ENCODE results near the gene CLK2. TPM values are rescaled to one million over a fixed set of nuclear protein-coding genes. Genes with fewer than 3 reads are reported as not detected.

The CLK2 gene
- total and polyA plus RNA-seq, 9 of the 15 experiments (the other 6 are each of a cell fraction or from before 2014, with no cell fraction given), result 13.5 to 81.4 (median 39.6) TPM

DNA sequence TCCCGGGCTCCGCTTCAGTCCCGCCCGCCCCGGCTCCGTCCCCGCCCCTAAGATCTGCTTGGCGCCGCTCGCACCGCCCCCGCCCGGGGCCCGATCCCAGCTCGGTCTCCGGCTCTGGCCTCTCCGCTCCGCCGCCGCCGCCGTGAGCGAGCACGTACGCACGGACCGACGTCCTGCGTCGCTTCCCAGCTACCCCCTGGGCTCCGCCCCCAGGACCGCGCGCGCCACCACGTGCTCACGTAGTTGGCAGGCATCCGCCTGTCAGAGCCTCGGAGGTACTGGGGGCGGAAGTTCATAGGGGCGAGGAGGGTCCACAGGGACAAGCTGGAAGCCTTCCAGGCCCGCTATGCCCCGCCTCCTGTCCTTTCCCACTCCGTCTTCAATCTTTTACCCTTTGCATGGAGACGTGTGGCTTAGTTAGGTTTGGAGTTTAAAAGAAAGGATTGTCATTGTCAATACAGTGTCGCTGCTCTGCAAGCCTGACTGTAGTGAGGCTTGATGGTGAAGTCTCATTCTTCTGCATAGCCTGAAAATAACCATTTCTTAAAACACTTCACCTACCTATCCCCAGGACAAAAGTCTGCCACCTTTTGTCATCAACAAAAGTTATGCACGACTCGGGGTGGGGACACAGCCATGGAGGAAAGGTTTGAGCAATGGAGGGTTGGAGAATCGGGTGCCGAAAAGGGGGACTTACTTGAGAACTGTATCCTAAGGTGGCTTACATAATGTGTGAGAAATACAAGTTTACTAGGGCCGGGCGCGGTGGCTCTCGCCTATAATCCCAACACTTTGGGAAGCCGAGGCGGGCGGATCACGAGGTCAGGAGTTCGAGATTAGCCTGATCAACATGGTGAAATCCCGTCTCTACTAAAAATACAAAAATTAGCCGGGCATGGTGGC lies at the start of gene CLK2 (continued):
- TF ChIP-seq, protein P1, sequence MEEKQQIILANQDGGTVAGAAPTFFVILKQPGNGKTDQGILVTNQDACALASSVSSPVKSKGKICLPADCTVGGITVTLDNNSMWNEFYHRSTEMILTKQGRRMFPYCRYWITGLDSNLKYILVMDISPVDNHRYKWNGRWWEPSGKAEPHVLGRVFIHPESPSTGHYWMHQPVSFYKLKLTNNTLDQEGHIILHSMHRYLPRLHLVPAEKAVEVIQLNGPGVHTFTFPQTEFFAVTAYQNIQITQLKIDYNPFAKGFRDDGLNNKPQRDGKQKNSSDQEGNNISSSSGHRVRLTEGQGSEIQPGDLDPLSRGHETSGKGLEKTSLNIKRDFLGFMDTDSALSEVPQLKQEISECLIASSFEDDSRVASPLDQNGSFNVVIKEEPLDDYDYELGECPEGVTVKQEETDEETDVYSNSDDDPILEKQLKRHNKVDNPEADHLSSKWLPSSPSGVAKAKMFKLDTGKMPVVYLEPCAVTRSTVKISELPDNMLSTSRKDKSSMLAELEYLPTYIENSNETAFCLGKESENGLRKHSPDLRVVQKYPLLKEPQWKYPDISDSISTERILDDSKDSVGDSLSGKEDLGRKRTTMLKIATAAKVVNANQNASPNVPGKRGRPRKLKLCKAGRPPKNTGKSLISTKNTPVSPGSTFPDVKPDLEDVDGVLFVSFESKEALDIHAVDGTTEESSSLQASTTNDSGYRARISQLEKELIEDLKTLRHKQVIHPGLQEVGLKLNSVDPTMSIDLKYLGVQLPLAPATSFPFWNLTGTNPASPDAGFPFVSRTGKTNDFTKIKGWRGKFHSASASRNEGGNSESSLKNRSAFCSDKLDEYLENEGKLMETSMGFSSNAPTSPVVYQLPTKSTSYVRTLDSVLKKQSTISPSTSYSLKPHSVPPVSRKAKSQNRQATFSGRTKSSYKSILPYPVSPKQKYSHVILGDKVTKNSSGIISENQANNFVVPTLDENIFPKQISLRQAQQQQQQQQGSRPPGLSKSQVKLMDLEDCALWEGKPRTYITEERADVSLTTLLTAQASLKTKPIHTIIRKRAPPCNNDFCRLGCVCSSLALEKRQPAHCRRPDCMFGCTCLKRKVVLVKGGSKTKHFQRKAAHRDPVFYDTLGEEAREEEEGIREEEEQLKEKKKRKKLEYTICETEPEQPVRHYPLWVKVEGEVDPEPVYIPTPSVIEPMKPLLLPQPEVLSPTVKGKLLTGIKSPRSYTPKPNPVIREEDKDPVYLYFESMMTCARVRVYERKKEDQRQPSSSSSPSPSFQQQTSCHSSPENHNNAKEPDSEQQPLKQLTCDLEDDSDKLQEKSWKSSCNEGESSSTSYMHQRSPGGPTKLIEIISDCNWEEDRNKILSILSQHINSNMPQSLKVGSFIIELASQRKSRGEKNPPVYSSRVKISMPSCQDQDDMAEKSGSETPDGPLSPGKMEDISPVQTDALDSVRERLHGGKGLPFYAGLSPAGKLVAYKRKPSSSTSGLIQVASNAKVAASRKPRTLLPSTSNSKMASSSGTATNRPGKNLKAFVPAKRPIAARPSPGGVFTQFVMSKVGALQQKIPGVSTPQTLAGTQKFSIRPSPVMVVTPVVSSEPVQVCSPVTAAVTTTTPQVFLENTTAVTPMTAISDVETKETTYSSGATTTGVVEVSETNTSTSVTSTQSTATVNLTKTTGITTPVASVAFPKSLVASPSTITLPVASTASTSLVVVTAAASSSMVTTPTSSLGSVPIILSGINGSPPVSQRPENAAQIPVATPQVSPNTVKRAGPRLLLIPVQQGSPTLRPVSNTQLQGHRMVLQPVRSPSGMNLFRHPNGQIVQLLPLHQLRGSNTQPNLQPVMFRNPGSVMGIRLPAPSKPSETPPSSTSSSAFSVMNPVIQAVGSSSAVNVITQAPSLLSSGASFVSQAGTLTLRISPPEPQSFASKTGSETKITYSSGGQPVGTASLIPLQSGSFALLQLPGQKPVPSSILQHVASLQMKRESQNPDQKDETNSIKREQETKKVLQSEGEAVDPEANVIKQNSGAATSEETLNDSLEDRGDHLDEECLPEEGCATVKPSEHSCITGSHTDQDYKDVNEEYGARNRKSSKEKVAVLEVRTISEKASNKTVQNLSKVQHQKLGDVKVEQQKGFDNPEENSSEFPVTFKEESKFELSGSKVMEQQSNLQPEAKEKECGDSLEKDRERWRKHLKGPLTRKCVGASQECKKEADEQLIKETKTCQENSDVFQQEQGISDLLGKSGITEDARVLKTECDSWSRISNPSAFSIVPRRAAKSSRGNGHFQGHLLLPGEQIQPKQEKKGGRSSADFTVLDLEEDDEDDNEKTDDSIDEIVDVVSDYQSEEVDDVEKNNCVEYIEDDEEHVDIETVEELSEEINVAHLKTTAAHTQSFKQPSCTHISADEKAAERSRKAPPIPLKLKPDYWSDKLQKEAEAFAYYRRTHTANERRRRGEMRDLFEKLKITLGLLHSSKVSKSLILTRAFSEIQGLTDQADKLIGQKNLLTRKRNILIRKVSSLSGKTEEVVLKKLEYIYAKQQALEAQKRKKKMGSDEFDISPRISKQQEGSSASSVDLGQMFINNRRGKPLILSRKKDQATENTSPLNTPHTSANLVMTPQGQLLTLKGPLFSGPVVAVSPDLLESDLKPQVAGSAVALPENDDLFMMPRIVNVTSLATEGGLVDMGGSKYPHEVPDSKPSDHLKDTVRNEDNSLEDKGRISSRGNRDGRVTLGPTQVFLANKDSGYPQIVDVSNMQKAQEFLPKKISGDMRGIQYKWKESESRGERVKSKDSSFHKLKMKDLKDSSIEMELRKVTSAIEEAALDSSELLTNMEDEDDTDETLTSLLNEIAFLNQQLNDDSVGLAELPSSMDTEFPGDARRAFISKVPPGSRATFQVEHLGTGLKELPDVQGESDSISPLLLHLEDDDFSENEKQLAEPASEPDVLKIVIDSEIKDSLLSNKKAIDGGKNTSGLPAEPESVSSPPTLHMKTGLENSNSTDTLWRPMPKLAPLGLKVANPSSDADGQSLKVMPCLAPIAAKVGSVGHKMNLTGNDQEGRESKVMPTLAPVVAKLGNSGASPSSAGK (IDR thresholded peaks at IDR 0.05), result peak; percentile 97
- TF ChIP-seq GATAD2A (IDR thresholded peaks at IDR 0.05), result no peak
- no peak for TF ChIP-seq ZNF23 (CRISPR knock-in tag; IDR thresholded peaks at IDR 0.05)
- TF ChIP-seq, protein P2, sequence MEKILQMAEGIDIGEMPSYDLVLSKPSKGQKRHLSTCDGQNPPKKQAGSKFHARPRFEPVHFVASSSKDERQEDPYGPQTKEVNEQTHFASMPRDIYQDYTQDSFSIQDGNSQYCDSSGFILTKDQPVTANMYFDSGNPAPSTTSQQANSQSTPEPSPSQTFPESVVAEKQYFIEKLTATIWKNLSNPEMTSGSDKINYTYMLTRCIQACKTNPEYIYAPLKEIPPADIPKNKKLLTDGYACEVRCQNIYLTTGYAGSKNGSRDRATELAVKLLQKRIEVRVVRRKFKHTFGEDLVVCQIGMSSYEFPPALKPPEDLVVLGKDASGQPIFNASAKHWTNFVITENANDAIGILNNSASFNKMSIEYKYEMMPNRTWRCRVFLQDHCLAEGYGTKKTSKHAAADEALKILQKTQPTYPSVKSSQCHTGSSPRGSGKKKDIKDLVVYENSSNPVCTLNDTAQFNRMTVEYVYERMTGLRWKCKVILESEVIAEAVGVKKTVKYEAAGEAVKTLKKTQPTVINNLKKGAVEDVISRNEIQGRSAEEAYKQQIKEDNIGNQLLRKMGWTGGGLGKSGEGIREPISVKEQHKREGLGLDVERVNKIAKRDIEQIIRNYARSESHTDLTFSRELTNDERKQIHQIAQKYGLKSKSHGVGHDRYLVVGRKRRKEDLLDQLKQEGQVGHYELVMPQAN (IDR thresholded peaks at IDR 0.05; ENCODE audit: borderline replicate concordance), result peak; percentile 84; the same call in 1 of the 2 replicates
- no peak for TF ChIP-seq ZNF445 (CRISPR knock-in tag; IDR thresholded peaks at IDR 0.05; ENCODE audit: low read depth)
- TF ChIP-seq PHF21A (IDR thresholded peaks at IDR 0.05; ENCODE audit: borderline replicate concordance, low read depth), result no peak
- no peak for TF ChIP-seq PRMT5 (CRISPR knock-in tag; IDR thresholded peaks at IDR 0.05)
- TF ChIP-seq KLF1 (tag; IDR thresholded peaks at IDR 0.05), result no peak
- no peak for TF ChIP-seq RUNX1 (IDR thresholded peaks at IDR 0.05; ENCODE audit: low read depth)
- TF ChIP-seq TARDBP (IDR thresholded peaks at IDR 0.05), result no peak
- TF ChIP-seq CREB1 (IDR thresholded peaks at IDR 0.05), result peak; percentile 41
- TF ChIP-seq CREB1 (CRISPR knock-in tag; IDR thresholded peaks at IDR 0.05), result no peak
- TF ChIP-seq ETS2 (tag; IDR thresholded peaks at IDR 0.05; ENCODE audit: borderline replicate concordance, poor library complexity, severe bottlenecking), result no peak
- no peak for TF ChIP-seq MAFK (IDR thresholded peaks at IDR 0.05; ENCODE audit: low read length)
- no peak; the same call in 1 of the 2 replicates for TF ChIP-seq THRAP3 (IDR thresholded peaks at IDR 0.05; ENCODE audit: borderline replicate concordance)
- no peak for TF ChIP-seq ZC3H4 (CRISPR knock-in tag; IDR thresholded peaks at IDR 0.05; ENCODE audit: borderline replicate concordance)
